ENCODE results near the gene KLF17.

DNA sequence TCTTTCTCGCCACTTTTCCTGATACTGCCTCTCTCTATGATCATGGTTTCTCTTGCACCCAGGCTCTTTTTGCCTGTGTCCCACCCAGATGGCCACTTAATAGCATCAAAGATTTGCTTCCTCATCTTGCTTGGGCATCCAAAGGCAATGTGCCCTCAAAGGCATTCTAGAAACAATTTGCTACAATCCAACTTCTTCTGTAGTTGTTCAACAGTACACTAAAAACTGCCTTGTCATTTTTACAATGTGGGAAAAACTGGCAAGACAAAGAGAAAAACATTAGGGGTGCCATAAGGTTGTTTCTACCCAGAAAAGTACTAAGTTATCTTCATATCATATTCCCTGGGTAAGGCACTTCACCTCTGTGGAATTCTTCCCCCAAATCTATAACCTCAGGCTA is 39.3 kb downstream of the KLF17 start:
- TF ChIP-seq, protein P1, sequence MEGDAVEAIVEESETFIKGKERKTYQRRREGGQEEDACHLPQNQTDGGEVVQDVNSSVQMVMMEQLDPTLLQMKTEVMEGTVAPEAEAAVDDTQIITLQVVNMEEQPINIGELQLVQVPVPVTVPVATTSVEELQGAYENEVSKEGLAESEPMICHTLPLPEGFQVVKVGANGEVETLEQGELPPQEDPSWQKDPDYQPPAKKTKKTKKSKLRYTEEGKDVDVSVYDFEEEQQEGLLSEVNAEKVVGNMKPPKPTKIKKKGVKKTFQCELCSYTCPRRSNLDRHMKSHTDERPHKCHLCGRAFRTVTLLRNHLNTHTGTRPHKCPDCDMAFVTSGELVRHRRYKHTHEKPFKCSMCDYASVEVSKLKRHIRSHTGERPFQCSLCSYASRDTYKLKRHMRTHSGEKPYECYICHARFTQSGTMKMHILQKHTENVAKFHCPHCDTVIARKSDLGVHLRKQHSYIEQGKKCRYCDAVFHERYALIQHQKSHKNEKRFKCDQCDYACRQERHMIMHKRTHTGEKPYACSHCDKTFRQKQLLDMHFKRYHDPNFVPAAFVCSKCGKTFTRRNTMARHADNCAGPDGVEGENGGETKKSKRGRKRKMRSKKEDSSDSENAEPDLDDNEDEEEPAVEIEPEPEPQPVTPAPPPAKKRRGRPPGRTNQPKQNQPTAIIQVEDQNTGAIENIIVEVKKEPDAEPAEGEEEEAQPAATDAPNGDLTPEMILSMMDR (IDR thresholded peaks at IDR 0.05), result no peak
- TF ChIP-seq EP300 (IDR thresholded peaks at IDR 0.05), result no peak

Data from tibial nerve (tissue), 4 donors.